ENCODE results near the gene PCSK2. TPM values are rescaled to one million over a fixed set of nuclear protein-coding genes. Genes with fewer than 3 reads are reported as not detected.

The PCSK2 gene
- total RNA-seq, 2 experiments from 2014 or later: not detected

DNA sequence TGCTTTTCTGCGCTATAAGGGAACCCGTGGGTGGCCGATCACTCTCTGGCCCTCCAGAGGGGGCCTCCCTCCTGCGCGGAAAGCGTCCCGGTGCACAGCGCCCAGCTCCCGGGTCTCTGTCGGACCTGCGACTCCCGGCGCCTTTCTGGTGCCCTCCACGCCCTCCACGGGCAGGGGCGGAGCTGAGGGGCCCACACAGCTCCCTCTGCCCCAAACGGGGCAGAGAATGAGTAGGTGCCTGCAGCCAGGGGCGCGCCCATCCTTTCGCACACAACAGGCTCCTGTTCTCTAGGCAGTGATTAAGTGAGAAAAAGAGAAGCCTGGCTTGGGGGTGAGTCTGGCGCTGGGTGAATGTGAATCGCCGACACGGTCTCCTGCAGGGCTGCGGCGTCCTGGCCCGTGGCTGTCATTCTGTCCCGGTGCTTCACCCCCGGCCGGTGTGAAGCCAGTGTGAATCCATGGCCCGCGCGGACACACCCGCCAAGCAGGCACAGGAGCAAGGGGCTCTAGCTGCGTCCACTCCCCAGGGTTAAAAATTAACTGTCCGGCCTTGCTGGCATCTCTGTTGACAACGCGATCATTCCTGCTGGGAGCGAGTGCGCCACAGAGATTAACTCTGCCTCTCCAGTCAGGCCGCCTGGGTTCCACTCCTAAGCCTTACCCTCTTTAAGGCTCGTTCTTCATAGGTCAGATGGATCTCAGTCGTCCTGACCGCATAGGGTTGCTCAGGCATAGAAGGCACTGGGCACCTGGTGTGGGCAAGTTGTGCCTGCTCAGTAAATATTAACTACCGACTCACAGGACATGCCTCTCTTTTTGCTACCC lies 88.8 kb downstream of the PCSK2 start:
- no peaks in the 10 kb centered on the region for H3K9me2 ChIP-seq (ENCODE audit: insufficient read depth, low read length)
- H3K36me3 ChIP-seq (ENCODE audit: insufficient read depth, low read length): no peaks in the 10 kb centered on the region
- H3K27ac ChIP-seq (ENCODE audit: low read depth, low read length, poor library complexity, severe bottlenecking): no peak overlapping the region
- intact Hi-C loops (cut with micrococcal nuclease; ENCODE audit: unreplicated experiment): no loop called here
- no peaks in the 10 kb centered on the region for H4K20me1 ChIP-seq (ENCODE audit: insufficient read depth, low read length)
- TF ChIP-seq EZH2phosphoT487 (IDR thresholded peaks at IDR 0.05; ENCODE audit: borderline replicate concordance, low read depth, low read length): no peak
- CTCF ChIA-PET (ENCODE audit: unreplicated experiment): no interaction called here
- BruUV-seq (replicated peaks): no TSS peak
- H3K4me2 ChIP-seq (ENCODE audit: low read length): no peak overlapping the region
- no peaks in the 10 kb centered on the region for H3K4me1 ChIP-seq (ENCODE audit: insufficient read depth, low read length, poor library complexity, severe bottlenecking)
- no peak overlapping the region for H2AFZ ChIP-seq (ENCODE audit: low read length)
- POLR2A ChIA-PET: no interaction called here
- no peak for DNase-seq (ENCODE audit: low spot score)
- no peaks in the 10 kb centered on the region for H3K9me3 ChIP-seq (ENCODE audit: low read length)
- H3K79me2 ChIP-seq (ENCODE audit: insufficient read depth, low read depth, low read length): no peaks in the 10 kb centered on the region
- H3K4me3 ChIP-seq (ENCODE audit: low read depth, low read length, poor library complexity, severe bottlenecking): no peak overlapping the region

DNA sequence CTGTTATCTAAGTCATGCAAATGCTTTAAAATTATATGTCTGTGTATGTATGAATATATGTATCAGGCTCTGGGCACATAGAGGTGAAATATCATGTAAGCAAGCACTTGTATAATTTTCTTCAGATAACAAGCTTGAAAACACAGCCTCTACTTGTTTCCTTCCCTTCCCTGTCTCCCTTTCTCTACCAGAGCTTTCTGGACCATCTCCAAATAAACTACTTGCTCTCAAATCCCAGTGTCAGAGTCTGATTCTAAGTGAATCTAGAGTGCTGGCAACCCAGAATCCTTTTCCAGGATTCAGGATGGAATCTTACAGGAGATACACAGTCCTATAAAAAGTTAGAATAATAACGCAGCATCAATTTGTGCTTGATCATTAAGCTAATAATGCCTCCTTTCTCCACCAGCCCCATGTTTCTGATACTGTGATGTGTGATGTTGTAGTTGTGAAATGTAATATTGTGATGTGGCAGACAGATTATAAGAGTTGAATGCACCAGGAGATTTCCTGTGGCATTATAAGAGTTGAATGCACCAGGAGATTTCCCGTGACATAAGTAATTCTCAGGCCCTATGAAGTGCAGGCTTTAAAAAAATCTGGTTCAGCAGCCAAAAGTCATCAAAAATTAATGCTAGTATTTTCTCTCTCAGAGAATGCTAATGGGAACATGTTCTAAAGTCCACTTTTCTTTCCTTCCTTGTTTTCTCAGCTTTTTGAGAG lies 89.6 kb downstream of the PCSK2 start:
- Histone ChIP-seq H3K27ac (ENCODE audit: low read depth, low read length, poor library complexity, severe bottlenecking) (no peak overlapping the region), H2AFZ (ENCODE audit: low read length) (no peak overlapping the region), H3K36me3 (ENCODE audit: insufficient read depth, low read length) (no peaks in the 10 kb centered on the region), H3K9me2 (ENCODE audit: insufficient read depth, low read length) (no peaks in the 10 kb centered on the region), H3K79me2 (ENCODE audit: insufficient read depth, low read depth, low read length) (no peaks in the 10 kb centered on the region), H3K4me2 (ENCODE audit: low read length) (no peak overlapping the region), H3K9me3 (ENCODE audit: low read length) (no peaks in the 10 kb centered on the region), H4K20me1 (ENCODE audit: insufficient read depth, low read length) (no peaks in the 10 kb centered on the region), H3K4me3 (ENCODE audit: low read depth, low read length, poor library complexity, severe bottlenecking) (no peak overlapping the region), H3K4me1 (ENCODE audit: insufficient read depth, low read length, poor library complexity, severe bottlenecking) (no peaks in the 10 kb centered on the region)
- intact Hi-C loops (cut with micrococcal nuclease; ENCODE audit: unreplicated experiment): no loop called here
- no peak for DNase-seq (ENCODE audit: low spot score)
- ChIA-PET POLR2A (no interaction called here), CTCF (ENCODE audit: unreplicated experiment) (no interaction called here)
- no TSS peak for BruUV-seq (replicated peaks)
- TF ChIP-seq, protein P1, sequence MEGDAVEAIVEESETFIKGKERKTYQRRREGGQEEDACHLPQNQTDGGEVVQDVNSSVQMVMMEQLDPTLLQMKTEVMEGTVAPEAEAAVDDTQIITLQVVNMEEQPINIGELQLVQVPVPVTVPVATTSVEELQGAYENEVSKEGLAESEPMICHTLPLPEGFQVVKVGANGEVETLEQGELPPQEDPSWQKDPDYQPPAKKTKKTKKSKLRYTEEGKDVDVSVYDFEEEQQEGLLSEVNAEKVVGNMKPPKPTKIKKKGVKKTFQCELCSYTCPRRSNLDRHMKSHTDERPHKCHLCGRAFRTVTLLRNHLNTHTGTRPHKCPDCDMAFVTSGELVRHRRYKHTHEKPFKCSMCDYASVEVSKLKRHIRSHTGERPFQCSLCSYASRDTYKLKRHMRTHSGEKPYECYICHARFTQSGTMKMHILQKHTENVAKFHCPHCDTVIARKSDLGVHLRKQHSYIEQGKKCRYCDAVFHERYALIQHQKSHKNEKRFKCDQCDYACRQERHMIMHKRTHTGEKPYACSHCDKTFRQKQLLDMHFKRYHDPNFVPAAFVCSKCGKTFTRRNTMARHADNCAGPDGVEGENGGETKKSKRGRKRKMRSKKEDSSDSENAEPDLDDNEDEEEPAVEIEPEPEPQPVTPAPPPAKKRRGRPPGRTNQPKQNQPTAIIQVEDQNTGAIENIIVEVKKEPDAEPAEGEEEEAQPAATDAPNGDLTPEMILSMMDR (conservative IDR thresholded peaks at IDR 0.05; ENCODE audit: low read length): no peak
- TF ChIP-seq EZH2phosphoT487 (IDR thresholded peaks at IDR 0.05; ENCODE audit: borderline replicate concordance, low read depth, low read length): no peak

DNA sequence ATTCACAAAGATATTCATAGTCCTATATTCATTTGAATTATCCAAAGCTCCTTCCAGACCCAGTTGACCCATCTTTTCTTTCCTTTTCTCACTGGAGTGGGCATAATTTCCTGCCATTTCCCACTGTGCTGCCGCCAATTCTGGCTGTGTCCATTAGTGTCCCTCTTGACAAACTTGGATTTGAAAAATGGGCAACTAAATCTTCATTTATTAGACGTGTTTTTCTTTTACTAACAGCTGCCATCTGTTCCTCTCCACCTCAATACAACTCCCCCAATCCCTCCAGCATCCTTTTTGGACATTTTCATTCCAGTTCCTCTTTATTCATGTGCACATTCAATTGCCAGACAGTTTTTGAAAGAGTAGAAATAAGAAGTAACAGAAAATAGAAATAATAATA lies 90.5 kb downstream of the PCSK2 start:
- no peaks in the 10 kb centered on the region for H3K36me3 ChIP-seq (ENCODE audit: insufficient read depth, low read length)
- intact Hi-C loops (cut with micrococcal nuclease; ENCODE audit: unreplicated experiment): no loop called here
- no peak for DNase-seq (ENCODE audit: low spot score)
- H3K9me2 ChIP-seq (ENCODE audit: insufficient read depth, low read length): no peaks in the 10 kb centered on the region
- H3K4me1 ChIP-seq (ENCODE audit: insufficient read depth, low read length, poor library complexity, severe bottlenecking): no peaks in the 10 kb centered on the region
- H4K20me1 ChIP-seq (ENCODE audit: insufficient read depth, low read length): no peaks in the 10 kb centered on the region
- no peaks in the 10 kb centered on the region for H3K9me3 ChIP-seq (ENCODE audit: low read length)
- H3K4me2 ChIP-seq (ENCODE audit: low read length): no peak overlapping the region
- POLR2A ChIA-PET: no interaction called here
- no peak for TF ChIP-seq EZH2phosphoT487 (IDR thresholded peaks at IDR 0.05; ENCODE audit: borderline replicate concordance, low read depth, low read length)
- TF ChIP-seq, protein P1 (conservative IDR thresholded peaks at IDR 0.05; ENCODE audit: low read length): no peak
- no peak overlapping the region for H3K4me3 ChIP-seq (ENCODE audit: low read depth, low read length, poor library complexity, severe bottlenecking)
- BruUV-seq (replicated peaks): no TSS peak
- no peak overlapping the region for H3K27ac ChIP-seq (ENCODE audit: low read depth, low read length, poor library complexity, severe bottlenecking)
- CTCF ChIA-PET (ENCODE audit: unreplicated experiment): no interaction called here
- no peaks in the 10 kb centered on the region for H3K79me2 ChIP-seq (ENCODE audit: insufficient read depth, low read depth, low read length)
- no peak overlapping the region for H2AFZ ChIP-seq (ENCODE audit: low read length)
